ENCODE data around the gene ENTPD2. TPM values are rescaled to one million over a fixed set of nuclear protein-coding genes. Genes with fewer than 3 reads are reported as not detected.

The ENTPD2 gene
- total and polyA plus RNA-seq, 8 donors, result 0.91 to 6.5 (median 2.7) TPM

DNA sequence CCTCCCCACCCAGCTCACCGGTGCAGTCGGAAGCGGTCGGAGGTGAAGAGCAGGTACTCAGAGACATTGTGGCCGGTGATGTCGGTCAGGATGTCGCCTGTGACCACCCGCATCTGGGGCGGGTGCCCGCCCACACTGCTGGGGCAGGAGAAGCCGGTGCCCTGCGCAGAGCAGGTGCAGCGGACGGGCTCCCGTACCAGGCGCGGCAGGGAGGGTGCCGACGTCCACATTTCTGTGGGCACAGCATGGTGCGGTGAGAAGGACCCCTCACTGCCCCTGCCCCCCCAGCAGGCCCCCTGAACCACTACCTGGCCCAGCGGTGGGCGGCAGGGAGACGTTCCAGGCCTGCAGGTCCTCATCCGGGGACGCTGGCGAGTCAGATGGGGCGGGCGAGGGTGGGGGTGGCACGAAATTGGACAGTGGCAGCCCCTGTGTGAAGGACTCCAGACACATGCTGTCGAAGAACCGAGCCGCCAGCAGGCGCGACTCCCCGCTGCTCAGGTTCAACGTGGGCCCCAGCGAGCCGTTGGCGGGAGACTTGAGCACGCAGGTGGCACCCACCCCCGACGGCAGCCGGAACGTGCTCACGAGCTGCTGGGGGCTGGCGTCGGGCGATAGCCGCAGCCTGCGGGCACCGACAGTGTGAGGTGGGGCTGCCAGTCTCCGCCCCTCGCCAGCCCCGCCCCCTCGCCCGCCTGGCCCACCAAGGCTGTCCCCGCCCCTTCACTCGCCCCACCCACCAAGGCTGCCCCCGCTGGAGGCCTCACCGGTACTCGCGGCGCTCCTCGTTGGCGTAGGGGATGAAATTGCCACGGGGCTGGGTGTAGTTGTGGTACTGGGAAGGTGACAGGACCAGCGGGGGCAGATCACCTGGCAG, 40.9 kb downstream of the ENTPD2 start:
- H3K27ac ChIP-seq, result no peak overlapping the region
- no peak for FAIRE-seq
- H3K36me3 ChIP-seq, result peaks cover 0 to 38% (median 0%) of the 10 kb centered on the region in 3 donors
- DNase-seq, result no peak
- no peak for TF ChIP-seq CTCF (IDR thresholded peaks at IDR 0.05)
- H3K4me3 ChIP-seq, result no peak overlapping the region
- intact Hi-C loops (cut with DNase I), result no loop called here
- H3K27me3 ChIP-seq, result no peaks in the 10 kb centered on the region
- 89 to 93% methylated on average over 67 of the region's 67 CpGs for WGBS, 2 donors
- H3K4me1 ChIP-seq, result no peaks in the 10 kb centered on the region
- no peaks in the 10 kb centered on the region for H3K9me3 ChIP-seq
- no peak for ATAC-seq

- no peak for DNase-seq
- WGBS, 2 donors, result 92 to 96% methylated on average over 39 of the region's 39 CpGs
- H3K27me3 ChIP-seq, result no peaks in the 10 kb centered on the region
- H3K9me3 ChIP-seq, result no peaks in the 10 kb centered on the region
- FAIRE-seq, result no peak
- H3K36me3 ChIP-seq, result peaks cover 0 to 38% (median 0%) of the 10 kb centered on the region in 3 donors
- no peak for ATAC-seq
- intact Hi-C loops (cut with DNase I), result no loop called here
- no peaks in the 10 kb centered on the region for H3K4me1 ChIP-seq
- no peak overlapping the region for H3K27ac ChIP-seq
- H3K4me3 ChIP-seq, result no peak overlapping the region
- TF ChIP-seq CTCF (IDR thresholded peaks at IDR 0.05), result no peak
These were observed 41.8 kb downstream of the ENTPD2 start for GRCh38 chr9:137011907-137012675.

GRCh38 chr9:137011156-137011555, 42.7 kb downstream of the ENTPD2 start:
- intact Hi-C loops (cut with DNase I), result no loop called here
- 94 to 97% methylated on average over 23 to 24 of the region's 24 CpGs for WGBS, 2 donors
- no peak for TF ChIP-seq CTCF (IDR thresholded peaks at IDR 0.05)
- H3K4me3 ChIP-seq, result no peak overlapping the region
- DNase-seq (no peak), FAIRE-seq (no peak), ATAC-seq (no peak)
- H3K4me1 ChIP-seq, result no peaks in the 10 kb centered on the region
- no peak overlapping the region for H3K27ac ChIP-seq
- H3K9me3 ChIP-seq, result no peaks in the 10 kb centered on the region
- peaks cover 0 to 36% (median 0%) of the 10 kb centered on the region in 3 donors for H3K36me3 ChIP-seq
- no peaks in the 10 kb centered on the region for H3K27me3 ChIP-seq

DNA sequence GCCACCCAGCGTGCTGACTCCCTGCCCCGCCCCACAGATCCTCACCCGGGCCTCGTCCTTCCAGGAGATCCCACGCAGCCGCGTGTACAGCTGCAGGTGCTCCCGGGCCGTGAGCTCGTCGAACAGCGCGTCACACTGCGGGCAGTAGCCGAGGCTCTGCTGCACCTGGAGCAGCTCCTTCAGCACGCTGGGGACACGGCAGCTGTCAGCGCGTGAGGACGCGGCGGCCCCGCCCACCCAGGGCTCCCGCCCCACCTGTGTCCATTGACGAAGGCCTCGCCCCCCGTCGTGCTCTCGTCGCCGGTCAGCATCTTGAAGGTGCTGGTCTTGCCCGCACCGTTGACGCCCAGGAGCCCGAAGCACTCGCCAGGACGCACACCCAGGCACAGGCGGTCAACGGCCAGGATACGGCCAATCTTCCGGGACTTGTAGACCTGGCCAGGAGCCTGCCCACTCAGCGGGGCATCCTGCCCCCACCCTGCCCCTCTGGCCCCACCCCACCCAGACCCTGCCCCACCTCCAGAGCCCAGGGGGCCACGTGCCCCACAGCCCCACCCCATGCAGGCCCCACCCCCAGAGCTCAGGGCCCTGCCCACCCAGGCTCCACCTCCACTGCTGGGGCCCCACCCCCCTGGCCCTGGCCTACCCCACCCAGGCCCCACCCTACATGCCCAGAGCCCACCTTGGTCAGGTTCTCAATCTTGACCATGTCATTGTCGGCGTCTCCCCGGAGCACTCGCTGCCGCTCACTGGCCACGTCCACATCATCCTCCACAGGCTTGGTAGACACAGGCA, 43.7 kb downstream of the ENTPD2 start:
- intact Hi-C loops (cut with DNase I), result no loop called here
- H3K27ac ChIP-seq, result no peak overlapping the region
- H3K4me1 ChIP-seq, result no peaks in the 10 kb centered on the region
- WGBS, 2 donors, result 95 to 97% methylated on average over 45 to 49 of the region's 49 CpGs
- no peak for FAIRE-seq
- no peak overlapping the region for H3K4me3 ChIP-seq
- no peaks in the 10 kb centered on the region for H3K27me3 ChIP-seq
- no peak for ATAC-seq
- peaks cover 0 to 27% (median 0%) of the 10 kb centered on the region in 3 donors for H3K36me3 ChIP-seq
- no peaks in the 10 kb centered on the region for H3K9me3 ChIP-seq
- no peak for TF ChIP-seq CTCF (IDR thresholded peaks at IDR 0.05)
- DNase-seq, result no peak
